Ecto neural progenitor cell (in vitro differentiated cells): ENCODE data around the gene USP15.
"Not testable (repeated sequence)": the region's sequence is repeated elsewhere in the genome, so short reads cannot be mapped to it uniquely, and the experiment has no call there.

ENCODE experiments used
- DNase-seq: peaks from one replicate; pipeline ENCODE4 v3.0.0-alpha.2; 2018; ENCODE audit warnings: low spot score

USP15 gene

DNA sequence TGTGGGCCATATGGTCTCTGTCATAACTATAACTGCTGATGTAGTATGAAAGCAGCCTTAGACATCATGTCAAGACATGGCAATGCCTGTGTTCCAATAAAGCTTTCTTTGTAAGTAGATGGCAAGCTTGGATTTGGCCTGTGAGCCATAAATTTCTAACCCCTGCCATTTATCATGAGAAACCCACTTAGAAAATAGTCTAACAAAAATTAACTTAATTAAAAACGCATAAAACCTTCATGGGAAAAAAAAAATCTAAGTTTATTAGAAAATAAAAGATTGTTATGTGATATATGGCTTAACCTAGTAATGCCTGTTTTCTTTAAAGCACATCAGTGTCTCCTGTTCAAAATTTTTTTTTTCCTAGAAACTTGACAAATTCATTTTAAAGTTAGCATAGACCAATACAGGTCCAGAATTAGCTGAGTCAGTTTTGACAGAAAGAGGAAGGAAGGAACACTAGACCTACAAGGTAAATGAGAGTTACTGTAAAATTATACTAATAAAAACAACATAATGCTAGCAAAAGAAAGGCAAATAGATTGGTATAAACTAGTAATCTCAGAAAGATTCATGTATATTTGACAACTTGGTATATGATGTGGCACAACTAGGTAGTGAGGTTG, 68.2 kb downstream of the USP15 start:
- no peak for DNase-seq

DNA sequence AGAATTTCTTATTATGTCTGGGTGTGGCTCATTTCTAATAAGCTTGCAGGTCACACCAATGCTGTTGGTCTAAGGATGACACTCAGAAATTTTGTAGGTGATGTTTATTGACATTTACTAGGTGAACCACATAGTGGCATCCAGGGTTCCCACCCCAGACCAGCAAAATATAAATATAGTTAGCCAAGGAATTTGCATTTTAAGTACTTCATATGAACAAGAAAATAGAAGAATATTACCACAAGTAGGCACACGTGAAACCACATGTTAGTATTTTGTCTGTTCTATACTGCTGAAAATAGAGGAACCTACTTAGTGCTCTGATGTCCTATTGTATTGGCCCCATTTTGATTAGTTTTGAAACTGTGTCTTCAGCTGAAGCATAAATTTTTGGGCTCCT, 71.1 kb downstream of the USP15 start:
- DNase-seq: no peak

DNA sequence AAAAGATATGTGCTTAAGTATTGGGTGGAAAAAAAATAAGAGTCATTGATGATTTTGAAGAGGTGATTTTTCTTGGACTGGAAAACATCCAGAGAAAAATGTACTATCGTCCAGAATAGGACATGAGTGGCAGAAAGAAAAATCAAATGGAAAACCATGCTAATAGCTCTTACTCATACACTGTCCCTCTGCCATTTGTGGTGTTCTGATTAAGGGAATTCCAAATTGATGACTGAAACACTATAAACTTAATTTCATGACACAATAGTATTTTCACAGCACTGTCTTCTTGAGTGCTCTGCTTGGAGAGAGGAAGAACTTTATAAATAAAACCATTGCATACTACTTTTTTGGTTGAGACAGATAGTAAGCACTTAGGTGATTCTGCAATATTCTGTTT, 72.4 kb downstream of the USP15 start:
- no peak for DNase-seq

DNA sequence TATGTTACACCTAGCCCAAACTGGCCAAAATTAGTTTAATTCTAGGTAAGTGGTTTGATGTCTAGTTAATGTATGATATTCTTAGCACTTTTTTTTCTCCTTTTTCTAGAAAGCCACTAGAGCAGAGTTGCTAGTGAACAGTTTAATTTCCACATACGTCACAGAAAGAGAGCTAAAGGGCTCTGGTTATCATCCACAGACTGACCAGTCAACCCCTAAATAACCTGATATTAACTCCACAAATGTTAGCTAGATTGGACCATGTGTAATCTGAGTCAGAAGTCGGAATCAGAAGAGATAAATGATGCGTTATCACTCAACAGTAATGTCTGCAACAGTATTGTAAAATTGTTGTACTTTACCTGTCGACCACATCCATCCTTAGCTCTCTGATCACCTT, 74.9 kb downstream of the USP15 start:
- DNase-seq: no peak

DNA sequence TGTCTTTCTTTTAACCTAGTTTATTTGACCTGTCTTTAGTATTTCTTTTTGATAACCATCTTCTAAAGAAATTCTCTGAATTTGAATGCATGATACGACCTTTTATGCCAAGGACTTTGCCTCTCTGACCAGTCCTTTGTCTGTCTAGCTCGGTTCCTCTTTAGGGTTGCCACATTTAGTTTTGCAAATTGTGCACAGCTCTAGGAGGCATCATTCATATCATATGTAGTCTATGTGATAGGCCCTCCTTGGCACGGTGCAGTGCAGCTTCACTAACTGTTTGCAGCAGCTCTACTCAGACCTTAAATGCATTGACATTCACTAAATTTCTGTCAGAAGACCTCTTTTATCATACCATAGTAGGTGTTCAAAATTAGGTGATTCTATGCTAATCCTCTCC, 75.6 kb downstream of the USP15 start:
- DNase-seq: no peak

DNA sequence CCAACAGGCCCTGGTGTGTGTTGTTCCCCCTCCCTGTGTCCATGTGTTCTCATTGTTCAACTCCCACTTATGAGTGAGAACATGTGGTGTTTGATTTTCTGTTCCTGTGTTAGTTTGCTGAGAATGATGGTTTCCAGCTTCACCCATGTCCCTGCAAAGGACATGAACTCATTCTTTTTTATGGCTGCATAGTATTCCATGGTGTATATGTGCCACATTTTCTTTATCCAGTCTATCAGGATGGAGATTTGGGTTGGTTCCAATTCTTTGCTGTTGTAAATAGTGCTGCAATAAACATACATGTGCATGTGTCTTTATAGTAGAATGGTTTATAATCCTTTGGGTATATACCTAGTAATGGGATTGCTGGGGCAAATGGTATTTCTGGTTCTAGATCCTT, 77.4 kb downstream of the USP15 start:
- not testable (repeated sequence) for DNase-seq

DNA sequence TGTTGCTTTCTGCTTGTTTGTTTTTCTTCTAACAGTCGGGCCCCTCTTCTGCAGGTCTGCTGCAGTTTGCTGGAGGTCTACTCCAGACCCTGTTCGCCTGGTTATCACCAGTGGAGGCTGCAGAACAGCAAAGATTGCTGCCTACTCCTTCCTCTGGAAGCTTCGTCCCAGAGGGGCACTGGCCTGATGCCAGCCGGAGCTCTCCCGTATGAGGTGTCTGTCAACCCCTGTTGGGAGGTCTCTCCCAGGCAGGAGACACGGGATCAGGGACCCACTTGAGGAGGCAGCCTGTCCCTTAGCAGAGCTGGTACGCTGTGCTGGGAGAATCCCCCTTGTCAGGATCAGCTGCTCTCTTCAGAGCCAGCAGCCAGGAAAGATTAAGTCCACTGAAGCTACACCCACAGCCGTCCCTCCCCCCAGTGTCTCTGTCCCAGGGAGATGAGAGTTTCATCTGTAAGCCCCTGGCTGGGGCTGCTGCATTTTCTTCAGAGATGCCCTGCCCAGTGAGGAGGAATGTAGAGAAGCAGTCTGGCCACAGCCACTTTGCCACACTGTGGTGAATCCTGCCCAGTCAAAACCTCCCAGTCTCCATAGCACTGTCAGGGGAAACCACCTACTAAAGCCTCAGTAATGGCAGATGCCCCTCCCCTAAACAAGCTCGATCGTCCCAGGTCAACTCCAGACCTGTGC, 82.6 kb downstream of the USP15 start:
- DNase-seq: not testable (repeated sequence)

DNA sequence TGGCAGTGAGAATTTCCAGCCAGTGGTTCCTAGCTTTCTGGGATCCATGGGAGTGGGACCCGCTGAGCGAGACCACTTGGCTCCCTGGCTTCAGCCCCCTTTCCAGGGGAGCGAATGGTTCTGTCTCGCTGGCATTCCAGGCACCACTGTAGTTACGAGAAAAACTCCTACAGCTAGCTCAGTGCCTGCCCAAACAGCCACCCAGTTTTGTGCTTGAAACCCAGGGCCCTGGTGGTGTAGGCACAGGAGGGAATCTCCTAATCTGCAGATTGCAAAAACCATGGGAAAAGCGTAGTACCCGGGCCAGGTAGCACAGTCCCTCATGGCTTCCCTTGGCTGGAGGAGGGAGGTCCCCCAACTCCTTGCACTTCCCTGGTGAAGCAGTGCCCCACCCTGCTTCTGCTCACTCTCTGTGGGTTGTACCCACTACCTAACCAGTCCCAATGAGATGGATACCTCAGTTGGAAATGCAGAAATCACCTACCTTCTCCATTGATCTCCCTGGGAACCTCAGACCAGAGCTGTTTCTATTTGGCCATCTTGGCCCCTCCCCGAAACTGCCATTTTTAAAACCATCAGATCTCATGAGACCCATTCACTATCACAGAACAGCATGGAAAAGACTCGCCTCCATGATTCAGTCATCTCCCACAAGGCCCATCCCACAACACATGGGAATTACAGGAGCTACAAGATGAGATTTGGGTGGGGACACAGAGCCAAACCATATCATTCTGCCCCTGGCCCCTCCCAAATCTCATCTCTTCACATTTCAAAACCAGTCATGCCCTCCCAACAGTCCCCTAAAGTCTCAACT, 83.3 kb downstream of the USP15 start:
- DNase-seq: not testable (repeated sequence)

DNA sequence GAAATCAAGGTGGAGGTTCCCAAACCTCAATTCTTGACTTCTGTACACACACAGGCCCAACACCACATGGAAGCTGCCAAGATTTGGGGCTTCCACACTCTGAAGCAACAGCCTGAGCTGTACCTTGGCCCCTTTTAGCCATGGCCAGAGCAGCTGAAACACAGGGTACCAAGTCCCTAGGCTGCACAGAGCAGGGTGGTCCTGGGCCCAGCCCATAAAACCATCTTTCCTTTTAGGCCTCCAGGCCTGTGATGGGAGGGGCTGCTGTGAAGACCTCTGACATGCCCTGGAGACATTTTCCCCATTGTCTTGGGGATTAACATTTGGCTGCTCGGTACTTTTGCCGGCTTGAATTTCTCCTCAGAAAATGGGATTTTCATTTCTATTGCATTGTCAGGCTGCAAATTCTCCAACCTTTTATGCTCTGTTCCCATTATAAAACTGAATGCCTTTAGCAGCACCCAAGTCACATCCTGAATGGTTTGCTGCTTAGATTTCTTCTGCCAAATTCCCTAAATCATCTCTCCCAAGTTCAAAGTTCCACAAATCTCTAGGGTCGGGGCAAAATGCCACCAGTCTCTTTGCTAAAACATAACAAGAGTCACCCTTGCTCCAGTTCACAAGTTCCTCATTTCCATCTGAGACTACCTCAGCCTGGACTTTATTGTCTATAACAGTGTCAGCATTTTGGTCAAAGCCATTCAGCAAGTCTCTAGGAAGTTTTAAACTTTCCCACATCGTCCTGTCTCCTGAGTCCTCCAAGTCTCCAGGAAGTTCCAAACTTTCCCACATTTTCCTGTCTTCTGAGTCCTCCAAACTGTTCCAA, 84.7 kb downstream of the USP15 start:
- DNase-seq: not testable (repeated sequence)

DNA sequence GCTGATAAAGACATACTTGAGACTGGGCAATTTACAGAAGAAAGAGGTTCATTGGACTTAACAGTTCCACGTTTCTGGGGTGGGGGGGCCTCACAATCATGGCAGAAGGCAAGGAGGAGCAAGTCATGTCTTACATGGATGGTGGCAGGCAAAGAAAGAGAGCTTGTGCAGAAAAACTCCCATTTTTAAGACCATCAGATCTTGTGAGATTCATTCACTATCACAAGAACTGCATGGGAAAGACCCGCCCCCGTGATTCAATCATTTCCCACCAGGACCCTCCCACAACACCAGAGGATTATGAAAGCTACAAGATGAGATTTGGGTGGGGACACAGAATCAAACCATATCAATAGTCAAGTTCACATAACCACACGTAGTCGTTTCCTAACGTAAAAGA, 85.5 kb downstream of the USP15 start:
- no peak for DNase-seq

DNA sequence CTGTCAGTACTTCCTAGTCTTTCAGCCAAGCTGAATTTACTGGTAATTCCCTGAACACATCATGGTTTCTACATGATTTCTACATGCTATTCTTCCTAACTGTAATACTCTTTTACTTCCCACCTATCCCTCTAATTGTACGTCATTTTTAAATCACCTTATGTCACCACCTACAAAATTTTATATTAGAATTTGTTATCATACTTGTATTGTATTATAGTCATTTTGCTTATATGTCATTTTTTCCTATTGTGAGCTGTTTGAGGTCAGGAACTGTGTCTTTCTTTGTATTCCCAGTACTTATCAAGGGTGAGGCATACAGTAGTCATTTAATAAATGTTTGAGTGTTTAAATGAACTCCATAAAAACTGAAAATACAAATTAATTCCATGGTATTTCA, 86.6 kb downstream of the USP15 start:
- DNase-seq: no peak

DNA sequence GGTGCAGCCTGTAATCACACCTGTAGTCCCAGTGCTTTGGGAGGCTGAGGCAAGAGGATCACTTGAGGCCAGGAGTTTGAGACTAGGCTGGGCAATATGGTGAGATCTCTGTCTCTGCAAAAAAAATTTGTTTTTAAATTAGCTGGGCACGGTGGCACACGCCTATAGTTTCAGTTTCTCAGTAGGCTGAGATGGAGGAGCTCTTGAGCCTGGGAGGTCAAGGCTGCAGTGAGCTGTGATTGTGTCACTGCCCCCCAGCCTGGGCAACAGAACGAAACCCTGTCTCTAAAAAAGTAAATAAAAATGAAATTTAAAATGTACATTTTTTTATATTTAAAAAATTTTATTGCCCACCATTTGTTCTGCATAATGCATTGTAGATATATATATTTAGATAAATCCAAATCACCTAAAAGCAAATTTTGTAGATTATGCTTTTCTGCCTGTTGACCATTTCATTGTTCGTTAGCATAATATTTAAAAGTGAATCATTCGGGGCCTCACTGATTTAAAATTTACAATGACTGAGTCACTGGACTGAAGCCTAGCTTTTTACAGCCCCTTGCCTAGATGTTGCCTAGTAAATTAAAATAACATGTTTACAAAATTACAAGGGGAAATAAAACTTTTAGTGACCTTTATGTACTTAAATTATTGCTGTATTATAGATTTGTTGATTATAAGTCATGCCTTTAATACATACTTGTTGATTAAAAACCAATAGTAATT, 87.9 kb downstream of the USP15 start:
- no peak for DNase-seq

DNA sequence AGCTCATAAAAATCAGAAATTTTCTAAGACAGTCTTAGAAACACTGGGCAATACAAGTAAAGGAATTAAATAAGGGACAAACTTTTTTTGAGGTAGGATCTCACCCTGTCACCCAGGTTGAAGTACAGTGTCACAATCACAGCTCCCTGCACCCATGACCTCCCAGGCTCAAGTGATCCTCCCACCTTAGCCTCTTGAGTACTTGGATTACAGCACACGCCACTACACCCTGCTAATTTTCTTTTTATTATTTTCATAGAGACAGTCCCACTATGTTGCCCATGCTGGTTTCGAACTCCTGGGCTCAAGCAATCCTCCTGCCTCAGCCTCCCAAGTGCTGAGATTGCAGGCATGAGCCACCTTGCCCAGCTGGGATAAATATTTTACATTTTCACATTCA, 90.3 kb downstream of the USP15 start:
- no peak for DNase-seq

DNA sequence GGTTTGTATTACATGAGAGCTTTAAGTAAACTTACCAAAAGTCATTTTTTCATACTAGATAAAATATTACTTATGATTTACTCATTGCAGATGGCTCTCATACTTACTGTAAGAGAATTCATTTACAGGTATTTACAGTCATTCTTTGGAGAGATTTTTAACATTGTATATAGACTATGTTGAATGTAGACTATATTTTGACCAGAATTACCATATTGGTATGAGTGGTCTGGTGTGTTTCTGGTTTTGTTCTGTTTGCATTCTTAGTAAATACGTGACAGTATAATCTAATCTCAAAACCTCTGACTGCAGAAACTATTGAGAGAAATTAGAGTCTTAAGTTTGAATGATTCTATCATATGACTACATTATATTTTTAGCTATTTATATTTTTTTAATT, 91.1 kb downstream of the USP15 start:
- no peak for DNase-seq

DNA sequence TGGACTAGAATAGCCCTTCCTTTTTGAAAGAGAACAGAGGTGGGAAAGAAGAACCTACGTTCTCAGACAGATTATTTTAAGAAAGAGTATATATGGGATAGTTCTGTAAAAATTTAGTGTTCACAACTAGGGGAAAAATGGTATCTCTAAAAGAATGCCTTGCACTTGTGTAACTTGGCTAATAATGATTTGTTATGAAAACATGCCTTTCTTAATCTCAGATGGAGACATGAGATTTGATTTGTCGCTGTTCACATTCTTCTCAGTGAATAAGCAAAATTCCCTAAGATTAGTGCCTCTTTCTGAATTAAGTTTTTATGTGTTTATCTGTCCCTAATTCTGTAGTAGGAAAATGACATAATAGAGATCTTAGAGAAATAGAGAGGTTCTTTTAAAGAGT, 100.8 kb downstream of the USP15 start:
- DNase-seq: no peak

DNA sequence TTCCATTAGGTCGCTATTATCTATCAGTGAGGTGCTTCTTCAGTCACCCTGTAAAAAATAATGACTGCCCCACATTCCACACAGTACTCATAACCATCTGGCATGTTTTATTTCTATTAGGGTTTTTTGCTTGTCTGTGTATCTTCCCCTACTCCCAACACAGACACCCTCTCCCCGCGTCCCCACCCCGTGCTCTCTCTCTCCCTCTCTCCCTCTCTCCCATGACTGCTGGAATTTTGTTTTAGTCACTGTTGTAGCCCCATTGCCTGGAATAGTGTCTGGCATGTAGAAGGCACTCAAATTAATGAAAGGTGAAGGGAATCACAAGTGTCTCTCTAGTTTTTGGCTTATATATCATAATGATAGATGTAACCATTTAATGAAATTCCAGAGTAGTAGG, 103.3 kb downstream of the USP15 start:
- no peak for DNase-seq

DNA sequence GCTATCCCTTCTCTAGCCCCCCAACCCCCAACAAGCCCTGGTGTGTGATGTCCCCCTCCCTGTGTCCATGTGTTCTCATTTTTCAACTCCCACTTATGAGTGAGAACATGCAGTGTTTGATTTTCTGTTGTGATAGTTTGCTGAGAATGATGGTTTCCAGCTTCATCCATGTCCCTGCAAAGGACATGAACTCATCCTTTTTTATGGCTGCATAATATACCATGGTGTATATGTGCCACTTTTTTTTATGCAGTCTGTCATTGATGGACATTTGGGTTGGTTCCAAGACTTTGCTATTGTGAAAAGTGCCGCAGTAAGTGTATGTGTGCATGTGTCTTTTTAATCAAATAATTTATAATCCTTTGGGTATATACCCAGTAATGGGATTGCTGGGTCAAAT, 104.5 kb downstream of the USP15 start:
- DNase-seq: not testable (repeated sequence)

DNA sequence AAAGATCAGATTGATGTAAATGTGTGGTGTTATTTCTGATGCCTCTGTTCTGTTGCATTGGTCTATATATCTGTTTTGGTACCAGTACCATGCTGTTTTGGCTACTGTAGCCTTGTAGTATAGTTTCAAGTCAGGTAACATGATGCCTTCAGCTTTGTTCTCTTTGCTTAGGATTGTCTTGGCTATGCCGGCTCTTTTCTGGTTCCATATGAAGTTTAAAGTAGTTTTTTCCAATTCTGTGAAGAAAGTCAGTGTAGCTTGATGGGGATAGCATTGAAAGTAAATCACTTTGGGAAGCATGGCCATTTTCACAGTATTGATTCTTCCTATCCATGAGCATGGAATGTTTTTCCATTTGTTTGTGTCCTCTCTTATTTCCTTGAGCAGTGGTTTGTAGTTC, 105.6 kb downstream of the USP15 start:
- not testable (repeated sequence) for DNase-seq

DNA sequence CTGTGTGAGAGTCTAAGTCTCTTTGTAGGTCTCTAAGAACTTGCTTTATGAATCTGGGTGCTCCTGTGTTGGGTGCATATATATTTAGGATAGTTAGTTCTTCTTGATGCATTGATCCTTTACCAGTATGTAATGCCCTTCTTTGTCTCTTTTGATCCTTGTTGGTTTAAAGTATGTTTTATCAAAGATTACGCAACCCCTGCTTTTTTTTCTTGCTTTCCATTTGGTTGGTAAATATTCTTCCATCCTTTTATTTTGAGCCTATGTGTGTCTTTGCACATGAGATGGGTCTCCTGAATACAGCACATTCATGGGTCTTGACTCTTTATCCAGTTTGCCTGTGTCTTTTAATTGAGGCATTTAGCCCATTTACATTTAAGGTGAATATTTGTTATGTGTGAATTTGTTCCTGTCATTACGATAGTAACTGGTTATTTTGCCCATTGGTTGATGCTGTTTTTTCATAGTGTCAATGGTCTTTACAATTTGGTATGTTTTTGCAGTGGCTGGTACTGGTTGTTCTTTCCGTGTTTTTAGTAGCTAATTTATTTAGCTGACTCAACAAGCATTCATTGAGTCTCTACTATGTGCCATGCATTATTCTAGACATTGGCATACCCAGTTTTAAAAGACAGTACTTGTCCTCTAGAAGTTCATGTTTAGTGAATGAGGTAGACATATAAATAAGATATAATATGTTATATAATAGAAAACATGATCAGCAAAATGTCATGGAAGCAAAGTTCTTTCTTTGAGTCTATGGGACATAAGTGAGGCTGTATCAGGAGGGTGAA, 108.4 kb downstream of the USP15 start:
- DNase-seq: not testable (repeated sequence)

DNA sequence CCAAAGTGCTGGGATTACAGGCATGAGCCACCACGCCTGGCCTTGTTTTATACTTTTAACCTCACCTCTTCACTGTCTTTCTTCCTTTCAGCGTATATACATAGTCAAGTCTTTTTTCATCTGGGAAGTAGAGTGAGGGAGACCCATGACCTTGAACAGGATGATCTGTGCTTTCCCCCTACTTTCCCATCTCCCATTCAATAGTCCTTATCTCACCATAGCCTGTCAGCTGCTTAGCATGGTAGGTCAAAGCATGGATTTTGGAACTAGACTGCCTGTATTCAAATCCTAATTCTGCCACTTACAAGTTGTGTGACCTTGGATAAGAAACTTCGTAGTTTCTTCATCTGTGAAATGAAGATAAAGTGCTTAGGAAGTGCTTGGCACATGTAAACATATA, 110.0 kb downstream of the USP15 start:
- no peak for DNase-seq

DNA sequence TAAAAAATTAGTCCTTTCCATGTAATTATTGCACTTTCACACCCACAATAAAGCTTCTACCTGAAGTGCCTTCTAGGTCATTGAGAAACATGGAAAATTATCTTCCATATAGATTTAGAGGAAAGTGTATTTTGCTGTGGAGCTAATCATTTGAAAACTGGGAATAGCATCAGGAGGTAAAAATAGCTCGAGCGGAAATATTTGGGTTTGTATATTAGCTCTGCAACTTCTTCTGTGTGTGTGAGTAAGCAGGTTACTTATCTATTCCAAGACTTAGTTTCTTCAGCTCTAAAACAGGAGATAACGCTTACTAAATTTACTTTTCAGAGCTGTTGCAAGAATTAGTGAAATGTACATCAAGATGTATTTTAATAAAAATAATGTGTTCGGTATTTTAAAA, 111.5 kb downstream of the USP15 start:
- DNase-seq: no peak
